Thyroid gland (tissue), 4 donors: Measurements from ENCODE around the gene ACAD11.

Experiments
- POLR2A ChIP-seq, 2 donors: fragments of 450-650 bp; IDR thresholded peaks; one replicate each; pipeline ENCODE4 v1.6.1; 2017; ENCODE audit warnings: antibody characterized with exemption in 2 of 2, mild to moderate bottlenecking in 2 of 2, moderate library complexity in 1 of 2
- TF ChIP-seq, protein P1 (sequence below), 6 experiments: fragments of 200-600 bp in 3 of 6; fragments of 450-650 bp in 3 of 6; sonication (generic) in 3 of 6; IDR thresholded peaks; one replicate each; pipeline ENCODE4 v1.5.1; 2016 to 2019; ENCODE audit warnings: antibody characterized with exemption in 6 of 6, mild to moderate bottlenecking in 2 of 6, inconsistent platforms in 1 of 6, moderate library complexity in 1 of 6

DNA sequence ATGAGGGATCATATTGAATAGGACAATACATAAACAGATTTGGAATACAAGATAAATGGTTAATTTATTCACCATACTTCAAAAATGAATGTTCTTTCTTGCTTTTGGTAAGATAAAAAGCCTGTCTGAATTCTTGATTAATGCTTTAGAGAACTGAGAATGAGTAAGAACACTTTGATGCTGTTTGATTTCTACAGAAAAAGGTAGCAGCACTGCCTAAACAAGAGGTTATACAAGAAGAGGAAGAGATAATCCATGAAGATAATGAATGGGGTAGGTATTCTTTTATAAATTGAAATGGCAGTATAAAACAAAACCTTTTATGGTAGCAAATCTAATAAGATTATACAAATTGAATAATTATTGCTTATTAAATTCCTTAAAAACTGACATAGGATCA lies 15.8 kb upstream of the ACAD11 start:
- TF ChIP-seq, protein P1, sequence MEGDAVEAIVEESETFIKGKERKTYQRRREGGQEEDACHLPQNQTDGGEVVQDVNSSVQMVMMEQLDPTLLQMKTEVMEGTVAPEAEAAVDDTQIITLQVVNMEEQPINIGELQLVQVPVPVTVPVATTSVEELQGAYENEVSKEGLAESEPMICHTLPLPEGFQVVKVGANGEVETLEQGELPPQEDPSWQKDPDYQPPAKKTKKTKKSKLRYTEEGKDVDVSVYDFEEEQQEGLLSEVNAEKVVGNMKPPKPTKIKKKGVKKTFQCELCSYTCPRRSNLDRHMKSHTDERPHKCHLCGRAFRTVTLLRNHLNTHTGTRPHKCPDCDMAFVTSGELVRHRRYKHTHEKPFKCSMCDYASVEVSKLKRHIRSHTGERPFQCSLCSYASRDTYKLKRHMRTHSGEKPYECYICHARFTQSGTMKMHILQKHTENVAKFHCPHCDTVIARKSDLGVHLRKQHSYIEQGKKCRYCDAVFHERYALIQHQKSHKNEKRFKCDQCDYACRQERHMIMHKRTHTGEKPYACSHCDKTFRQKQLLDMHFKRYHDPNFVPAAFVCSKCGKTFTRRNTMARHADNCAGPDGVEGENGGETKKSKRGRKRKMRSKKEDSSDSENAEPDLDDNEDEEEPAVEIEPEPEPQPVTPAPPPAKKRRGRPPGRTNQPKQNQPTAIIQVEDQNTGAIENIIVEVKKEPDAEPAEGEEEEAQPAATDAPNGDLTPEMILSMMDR (IDR thresholded peaks at IDR 0.05): no peak
- no peak for TF ChIP-seq POLR2A (IDR thresholded peaks at IDR 0.05)
